ENCODE measurements around the gene ZNF639. TPM values are rescaled to one million over a fixed set of nuclear protein-coding genes. Genes with fewer than 3 reads are reported as not detected.
"Not testable (repeated sequence)": the region's sequence is repeated elsewhere in the genome, so short reads cannot be mapped to it uniquely, and the experiment has no call there.

The ZNF639 gene
- total and polyA plus RNA-seq, 8 donors = 15.7 to 66.1 (median 30.4) TPM

GRCh38 chr3:179302111-179302510 lies 20.7 kb upstream of the ZNF639 start:
- Histone ChIP-seq H3K4me1 (no peaks in the 10 kb centered on the region), H3K4me3 (no peak overlapping the region), H3K27me3 (no peaks in the 10 kb centered on the region), H3K36me3 (no peaks in the 10 kb centered on the region), H3K27ac (no peak overlapping the region), H3K9me3 (peaks cover 0 to 5% (median 0%) of the 10 kb centered on the region in 4 donors)
- no peak for DNase-seq
- intact Hi-C loops (cut with DNase I; ENCODE audit: low total_unique reads) = no loop called here
- TF ChIP-seq POLR2AphosphoS5 (IDR thresholded peaks at IDR 0.05) = no peak
- TF ChIP-seq, protein P1, sequence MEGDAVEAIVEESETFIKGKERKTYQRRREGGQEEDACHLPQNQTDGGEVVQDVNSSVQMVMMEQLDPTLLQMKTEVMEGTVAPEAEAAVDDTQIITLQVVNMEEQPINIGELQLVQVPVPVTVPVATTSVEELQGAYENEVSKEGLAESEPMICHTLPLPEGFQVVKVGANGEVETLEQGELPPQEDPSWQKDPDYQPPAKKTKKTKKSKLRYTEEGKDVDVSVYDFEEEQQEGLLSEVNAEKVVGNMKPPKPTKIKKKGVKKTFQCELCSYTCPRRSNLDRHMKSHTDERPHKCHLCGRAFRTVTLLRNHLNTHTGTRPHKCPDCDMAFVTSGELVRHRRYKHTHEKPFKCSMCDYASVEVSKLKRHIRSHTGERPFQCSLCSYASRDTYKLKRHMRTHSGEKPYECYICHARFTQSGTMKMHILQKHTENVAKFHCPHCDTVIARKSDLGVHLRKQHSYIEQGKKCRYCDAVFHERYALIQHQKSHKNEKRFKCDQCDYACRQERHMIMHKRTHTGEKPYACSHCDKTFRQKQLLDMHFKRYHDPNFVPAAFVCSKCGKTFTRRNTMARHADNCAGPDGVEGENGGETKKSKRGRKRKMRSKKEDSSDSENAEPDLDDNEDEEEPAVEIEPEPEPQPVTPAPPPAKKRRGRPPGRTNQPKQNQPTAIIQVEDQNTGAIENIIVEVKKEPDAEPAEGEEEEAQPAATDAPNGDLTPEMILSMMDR (IDR thresholded peaks at IDR 0.05) = no peak
- no peak for TF ChIP-seq EP300 (IDR thresholded peaks at IDR 0.05)
- TF ChIP-seq POLR2A (IDR thresholded peaks at IDR 0.05) = no peak
- WGBS, 5 donors = 81 to 86% (median 83%) methylated on average over 7 of the region's 7 CpGs

- no peaks in the 10 kb centered on the region for H3K4me1 ChIP-seq
- H3K36me3 ChIP-seq = no peaks in the 10 kb centered on the region
- no peak for TF ChIP-seq EP300 (IDR thresholded peaks at IDR 0.05)
- TF ChIP-seq POLR2AphosphoS5 (IDR thresholded peaks at IDR 0.05) = no peak
- TF ChIP-seq, protein P1 (IDR thresholded peaks at IDR 0.05) = no peak
- TF ChIP-seq POLR2A (IDR thresholded peaks at IDR 0.05) = no peak
- no peaks in the 10 kb centered on the region for H3K27me3 ChIP-seq
- no peak overlapping the region for H3K27ac ChIP-seq
- H3K4me3 ChIP-seq = no peak overlapping the region
- H3K9me3 ChIP-seq = peaks cover 0 to 2% (median 0%) of the 10 kb centered on the region in 4 donors
- no peak for DNase-seq
- intact Hi-C loops (cut with DNase I; ENCODE audit: low total_unique reads) = no loop called here
- WGBS, 5 donors = 7 to 24% (median 21%) methylated on average over 2 of the region's 2 CpGs
These were observed 18.2 kb upstream of the ZNF639 start for GRCh38 chr3:179304605-179305004.

- intact Hi-C loops (cut with DNase I; ENCODE audit: low total_unique reads); H3K4me3 ChIP-seq; H3K9me3 ChIP-seq; H3K36me3 ChIP-seq; H3K27ac ChIP-seq; H3K27me3 ChIP-seq; DNase-seq; H3K4me1 ChIP-seq: not testable (repeated sequence)
- 59 to 75% (median 61%) methylated on average over 2 of the region's 2 CpGs for WGBS, 5 donors
These were observed 15.5 kb upstream of the ZNF639 start for GRCh38 chr3:179307362-179307761.

GRCh38 chr3:179308001-179308400 lies 14.8 kb upstream of the ZNF639 start:
- no peak overlapping the region for H3K27ac ChIP-seq
- H3K9me3 ChIP-seq = no peaks in the 10 kb centered on the region
- intact Hi-C loops (cut with DNase I; ENCODE audit: low total_unique reads) = no loop called here
- TF ChIP-seq POLR2AphosphoS5 (IDR thresholded peaks at IDR 0.05) = no peak
- no peak for TF ChIP-seq EP300 (IDR thresholded peaks at IDR 0.05)
- TF ChIP-seq POLR2A (IDR thresholded peaks at IDR 0.05) = no peak
- TF ChIP-seq, protein P1 (IDR thresholded peaks at IDR 0.05) = no peak
- no peaks in the 10 kb centered on the region for H3K27me3 ChIP-seq
- no peaks in the 10 kb centered on the region for H3K4me1 ChIP-seq
- H3K4me3 ChIP-seq = no peak overlapping the region
- H3K36me3 ChIP-seq = no peaks in the 10 kb centered on the region
- DNase-seq = no peak

- intact Hi-C loops (cut with DNase I; ENCODE audit: low total_unique reads) = no loop called here
- H3K4me3 ChIP-seq = no peak overlapping the region
- no peaks in the 10 kb centered on the region for H3K4me1 ChIP-seq
- TF ChIP-seq POLR2AphosphoS5 (IDR thresholded peaks at IDR 0.05) (no peak), EP300 (IDR thresholded peaks at IDR 0.05) (no peak)
- TF ChIP-seq, protein P1 (IDR thresholded peaks at IDR 0.05) = no peak
- no peaks in the 10 kb centered on the region for H3K9me3 ChIP-seq
- 32 to 41% (median 33%) methylated on average over 1 of the region's 1 CpG for WGBS, 5 donors
- no peak overlapping the region for H3K27ac ChIP-seq
- DNase-seq = no peak
- H3K36me3 ChIP-seq = no peaks in the 10 kb centered on the region
- H3K27me3 ChIP-seq = no peaks in the 10 kb centered on the region
These were observed 13.4 kb upstream of the ZNF639 start for GRCh38 chr3:179309225-179310078.
